ENCODE measurements around the gene SH2D6. TPM values are rescaled to one million over a fixed set of nuclear protein-coding genes. Genes with fewer than 3 reads are reported as not detected.

SH2D6 gene
- total RNA-seq, 4 donors from 2014 or later, result 7.6 to 14.2 (median 11.4) TPM; not detected in 1

GRCh38 chr2:85430752-85431569 is 12.4 kb downstream of the SH2D6 start:
- TF ChIP-seq EP300 (IDR thresholded peaks at IDR 0.05; ENCODE audit: low read depth) (no peak), POLR2A (IDR thresholded peaks at IDR 0.05) (no peak), POLR2AphosphoS5 (IDR thresholded peaks at IDR 0.05) (no peak), CTCF (IDR thresholded peaks at IDR 0.05) (no peak)
- Histone ChIP-seq H3K27ac (no peak overlapping the region), H3K9me3 (no peaks in the 10 kb centered on the region), H3K36me3 (no peaks in the 10 kb centered on the region), H3K27me3 (no peaks in the 10 kb centered on the region), H3K4me3 (no peak overlapping the region), H3K4me1 (peaks cover 10 to 24% (median 20%) of the 10 kb centered on the region in 4 donors)
- intact Hi-C loops (cut with DNase I; ENCODE audit: low total_unique reads), result no loop called here
- in situ Hi-C loops (cut with MboI; ENCODE audit: low pct_ligation_motif_present in 1 of 4, low pct_unique_long_range_greater_than_20kb in 1 of 4, low sequenced_read_pairs in 3 of 4), result no loop called here
- WGBS, 2 donors (ENCODE audit: low coverage in 1 of 2), result 71% methylated on average over 16 of the region's 16 CpGs; no CpG with 5 or more reads in 1 of the 2 donors
- DNase-seq, result no peak

GRCh38 chr2:85431570-85432205 is 13.2 kb downstream of the SH2D6 start:
- Histone ChIP-seq H3K4me1 (peaks cover 12 to 26% (median 22%) of the 10 kb centered on the region in 4 donors), H3K27ac (no peak overlapping the region), H3K27me3 (no peaks in the 10 kb centered on the region), H3K9me3 (no peaks in the 10 kb centered on the region), H3K36me3 (no peaks in the 10 kb centered on the region), H3K4me3 (no peak overlapping the region)
- WGBS, 2 donors (ENCODE audit: low coverage in 1 of 2), result 91 to 100% methylated on average over 1 to 10 of the region's 10 CpGs
- intact Hi-C loops (cut with DNase I; ENCODE audit: low total_unique reads), result no loop called here
- TF ChIP-seq POLR2A (IDR thresholded peaks at IDR 0.05) (no peak), EP300 (IDR thresholded peaks at IDR 0.05; ENCODE audit: low read depth) (no peak), POLR2AphosphoS5 (IDR thresholded peaks at IDR 0.05) (no peak), CTCF (IDR thresholded peaks at IDR 0.05) (no peak)
- no peak for DNase-seq
- in situ Hi-C loops (cut with MboI; ENCODE audit: low pct_ligation_motif_present in 1 of 4, low pct_unique_long_range_greater_than_20kb in 1 of 4, low sequenced_read_pairs in 3 of 4), result no loop called here

GRCh38 chr2:85433511-85434089 is 15.1 kb downstream of the SH2D6 start:
- in situ Hi-C loops (cut with MboI; ENCODE audit: low pct_ligation_motif_present in 1 of 4, low pct_unique_long_range_greater_than_20kb in 1 of 4, low sequenced_read_pairs in 3 of 4), result no loop called here
- peaks cover 25 to 43% (median 37%) of the 10 kb centered on the region in 4 donors for H3K4me1 ChIP-seq
- no peaks in the 10 kb centered on the region for H3K27me3 ChIP-seq
- no peaks in the 10 kb centered on the region for H3K9me3 ChIP-seq
- no peaks in the 10 kb centered on the region for H3K36me3 ChIP-seq
- H3K27ac ChIP-seq, result peak overlapping the region; percentile 69 to 94 (median 84)
- WGBS, 2 donors (ENCODE audit: low coverage in 1 of 2), result 37% methylated on average over 6 of the region's 6 CpGs; no CpG with 5 or more reads in 1 of the 2 donors
- H3K4me3 ChIP-seq, result no peak overlapping the region
- DNase-seq, result peak; percentile 79
- intact Hi-C loops (cut with DNase I; ENCODE audit: low total_unique reads), result no loop called here
- TF ChIP-seq EP300 (IDR thresholded peaks at IDR 0.05; ENCODE audit: low read depth) (peak; percentile 63), POLR2A (IDR thresholded peaks at IDR 0.05) (no peak), POLR2AphosphoS5 (IDR thresholded peaks at IDR 0.05) (peak; percentile 90 to 95 (median 92)), CTCF (IDR thresholded peaks at IDR 0.05) (no peak)

- Histone ChIP-seq H3K4me3 (no peak overlapping the region), H3K27me3 (no peaks in the 10 kb centered on the region), H3K36me3 (no peaks in the 10 kb centered on the region), H3K9me3 (no peaks in the 10 kb centered on the region), H3K4me1 (peaks cover 28 to 50% (median 41%) of the 10 kb centered on the region in 4 donors), H3K27ac (peak overlapping the region; percentile 69 to 94 (median 84))
- TF ChIP-seq CTCF (IDR thresholded peaks at IDR 0.05) (no peak), EP300 (IDR thresholded peaks at IDR 0.05; ENCODE audit: low read depth) (no peak), POLR2AphosphoS5 (IDR thresholded peaks at IDR 0.05) (no peak), POLR2A (IDR thresholded peaks at IDR 0.05) (no peak)
- intact Hi-C loops (cut with DNase I; ENCODE audit: low total_unique reads) (loop anchor here (5.0 kb wide), 1 partner anchor 103 kb away; the partner anchor contains the start of gene MAT2A), in situ Hi-C loops (cut with MboI; ENCODE audit: low pct_ligation_motif_present in 1 of 4, low pct_unique_long_range_greater_than_20kb in 1 of 4, low sequenced_read_pairs in 3 of 4) (no loop called here)
- 82% methylated on average over 8 of the region's 8 CpGs; no CpG with 5 or more reads in 1 of the 2 donors for WGBS, 2 donors (ENCODE audit: low coverage in 1 of 2)
- no peak for DNase-seq
Observed at GRCh38 chr2:85434696-85435095, 16.2 kb downstream of the SH2D6 start.
